Peyer's patch (tissue), 4 donors: Measurements from ENCODE around the gene GIMAP6.

Source experiments
- POLR2A ChIP-seq, 2 donors: fragments of 450-650 bp; IDR thresholded peaks; one replicate each; pipeline ENCODE4 v1.5.1; 2017; ENCODE audit warnings: antibody characterized with exemption in 2 of 2, mild to moderate bottlenecking in 2 of 2, moderate library complexity in 2 of 2
- TF ChIP-seq, protein P1 (sequence below), 6 experiments: fragments of 450-650 bp in 4 of 6; fragments of 200-600 bp in 2 of 6; sonication (generic) in 1 of 6; IDR thresholded peaks; one replicate each; pipeline ENCODE4 v1.5.1; 2017 to 2019; ENCODE audit warnings: antibody characterized with exemption in 6 of 6, mild to moderate bottlenecking in 3 of 6, moderate library complexity in 1 of 6

DNA sequence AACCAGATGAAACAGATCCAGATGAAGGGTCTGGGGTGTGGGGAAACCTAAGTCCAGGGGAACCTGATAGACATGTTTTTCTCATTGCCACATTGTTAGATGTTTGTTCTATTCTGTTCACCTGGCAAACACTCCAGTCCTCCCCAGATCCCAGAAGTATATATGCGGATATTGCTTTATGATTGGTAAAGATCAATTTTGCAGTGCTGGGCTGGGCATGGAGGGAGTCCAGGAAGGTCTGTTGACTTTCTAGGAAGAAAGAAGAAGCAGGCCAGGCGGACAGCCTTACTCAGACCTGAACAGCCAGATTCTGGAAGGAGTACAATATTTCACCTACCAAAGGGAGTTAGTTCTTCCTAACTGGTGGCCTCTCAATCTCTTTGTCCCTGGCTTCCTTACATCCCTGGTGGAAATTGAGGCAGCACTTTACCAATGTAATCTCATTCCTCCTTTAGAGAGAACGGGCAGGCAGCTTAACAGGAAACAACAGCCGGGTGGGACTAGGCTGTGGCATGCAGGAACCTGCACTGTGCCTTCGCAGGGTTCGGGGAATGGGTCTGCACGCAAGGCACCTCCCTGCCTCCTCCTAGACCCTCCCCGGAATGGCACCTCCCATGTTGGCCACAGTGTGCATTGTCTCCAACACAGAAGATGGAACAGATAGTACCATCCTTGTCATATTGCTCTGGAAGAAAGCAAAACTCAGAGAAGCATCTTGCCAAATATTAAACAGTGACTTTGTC lies 930 bp downstream of the GIMAP6 start:
- TF ChIP-seq, protein P1, sequence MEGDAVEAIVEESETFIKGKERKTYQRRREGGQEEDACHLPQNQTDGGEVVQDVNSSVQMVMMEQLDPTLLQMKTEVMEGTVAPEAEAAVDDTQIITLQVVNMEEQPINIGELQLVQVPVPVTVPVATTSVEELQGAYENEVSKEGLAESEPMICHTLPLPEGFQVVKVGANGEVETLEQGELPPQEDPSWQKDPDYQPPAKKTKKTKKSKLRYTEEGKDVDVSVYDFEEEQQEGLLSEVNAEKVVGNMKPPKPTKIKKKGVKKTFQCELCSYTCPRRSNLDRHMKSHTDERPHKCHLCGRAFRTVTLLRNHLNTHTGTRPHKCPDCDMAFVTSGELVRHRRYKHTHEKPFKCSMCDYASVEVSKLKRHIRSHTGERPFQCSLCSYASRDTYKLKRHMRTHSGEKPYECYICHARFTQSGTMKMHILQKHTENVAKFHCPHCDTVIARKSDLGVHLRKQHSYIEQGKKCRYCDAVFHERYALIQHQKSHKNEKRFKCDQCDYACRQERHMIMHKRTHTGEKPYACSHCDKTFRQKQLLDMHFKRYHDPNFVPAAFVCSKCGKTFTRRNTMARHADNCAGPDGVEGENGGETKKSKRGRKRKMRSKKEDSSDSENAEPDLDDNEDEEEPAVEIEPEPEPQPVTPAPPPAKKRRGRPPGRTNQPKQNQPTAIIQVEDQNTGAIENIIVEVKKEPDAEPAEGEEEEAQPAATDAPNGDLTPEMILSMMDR (IDR thresholded peaks at IDR 0.05) = no peak
- no peak for TF ChIP-seq POLR2A (IDR thresholded peaks at IDR 0.05)
